Loucy (cell line): Measurements from ENCODE around the gene HSD17B7.
"Not testable (repeated sequence)": the region's sequence is repeated elsewhere in the genome, so short reads cannot be mapped to it uniquely, and the experiment has no call there.

Experiments
- EZH2phosphoT487 ChIP-seq: fragments of 200-600 bp; IDR thresholded peaks from 2 replicates; pipeline ENCODE4 v1.6.1; 2018; ENCODE audit warnings: antibody characterized with exemption, mild to moderate bottlenecking, moderate library complexity, borderline replicate concordance
- TF ChIP-seq, protein P1 (sequence below): fragments of 200-600 bp; sonication (generic); conservative IDR thresholded peaks from 2 replicates; pipeline ENCODE4 v1.5.1; 2014; ENCODE audit warnings: mild to moderate bottlenecking, antibody characterized with exemption, low read length

- TF ChIP-seq, protein P1, sequence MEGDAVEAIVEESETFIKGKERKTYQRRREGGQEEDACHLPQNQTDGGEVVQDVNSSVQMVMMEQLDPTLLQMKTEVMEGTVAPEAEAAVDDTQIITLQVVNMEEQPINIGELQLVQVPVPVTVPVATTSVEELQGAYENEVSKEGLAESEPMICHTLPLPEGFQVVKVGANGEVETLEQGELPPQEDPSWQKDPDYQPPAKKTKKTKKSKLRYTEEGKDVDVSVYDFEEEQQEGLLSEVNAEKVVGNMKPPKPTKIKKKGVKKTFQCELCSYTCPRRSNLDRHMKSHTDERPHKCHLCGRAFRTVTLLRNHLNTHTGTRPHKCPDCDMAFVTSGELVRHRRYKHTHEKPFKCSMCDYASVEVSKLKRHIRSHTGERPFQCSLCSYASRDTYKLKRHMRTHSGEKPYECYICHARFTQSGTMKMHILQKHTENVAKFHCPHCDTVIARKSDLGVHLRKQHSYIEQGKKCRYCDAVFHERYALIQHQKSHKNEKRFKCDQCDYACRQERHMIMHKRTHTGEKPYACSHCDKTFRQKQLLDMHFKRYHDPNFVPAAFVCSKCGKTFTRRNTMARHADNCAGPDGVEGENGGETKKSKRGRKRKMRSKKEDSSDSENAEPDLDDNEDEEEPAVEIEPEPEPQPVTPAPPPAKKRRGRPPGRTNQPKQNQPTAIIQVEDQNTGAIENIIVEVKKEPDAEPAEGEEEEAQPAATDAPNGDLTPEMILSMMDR, result not testable (repeated sequence)
- TF ChIP-seq EZH2phosphoT487, result not testable (repeated sequence)
Measured at GRCh38 chr1:162818136-162818535, 27.6 kb downstream of the HSD17B7 start.
